Measurements from ENCODE around the gene IDH3A. TPM values are rescaled to one million over a fixed set of nuclear protein-coding genes. Genes with fewer than 3 reads are reported as not detected.

The IDH3A gene
- total RNA-seq, 1 experiment from 2014 or later, result 67.8 TPM

GRCh38 chr15:78155355-78155939 lies 6.3 kb downstream of the IDH3A start:
- Histone ChIP-seq H3K36me3 (ENCODE audit: low read depth) (peaks cover 10% of the 10 kb centered on the region; the same call in 1 of the 2 replicates), H3K4me2 (no peak overlapping the region), H3K27ac (no peak overlapping the region), H3K27me3 (ENCODE audit: insufficient read depth, low read depth) (no peaks in the 10 kb centered on the region), H3K9me2 (ENCODE audit: insufficient read depth) (no peaks in the 10 kb centered on the region), H3K4me3 (no peak overlapping the region), H3K79me2 (ENCODE audit: low read depth) (peaks cover 20% of the 10 kb centered on the region), H3F3A (ENCODE audit: insufficient read depth, low read depth) (peaks cover 5% of the 10 kb centered on the region; the same call in 1 of the 2 replicates), H3K9me3 (ENCODE audit: insufficient read depth, low read depth) (no peaks in the 10 kb centered on the region), H4K20me1 (ENCODE audit: insufficient read depth) (0 out of 2 replicates have a peak, but pooled peaks cover 5% of the 10 kb centered on the region), H3K4me1 (replicated peaks; ENCODE audit: insufficient read depth) (peaks cover 18% of the 10 kb centered on the region), H2AFZ (no peak overlapping the region)
- no TSS peak for BruUV-seq (replicated peaks)
- intact Hi-C loops (cut with micrococcal nuclease; ENCODE audit: unreplicated experiment), result no loop called here
- no peak for TF ChIP-seq EZH2 (IDR thresholded peaks at IDR 0.05; ENCODE audit: low read depth)
- TF ChIP-seq CTCF (conservative IDR thresholded peaks at IDR 0.05), result no peak
- no peak for DNase-seq
- ChIA-PET CTCF (interaction anchor here (0.6 kb wide), 1 partner anchor 41 kb away, joined by 8 read pairs; no protein-coding TSS in a partner anchor), POLR2A (ENCODE audit: unreplicated experiment) (interaction anchor here (0.5 kb wide), 1 partner anchor 56 kb away, joined by 9 read pairs; no protein-coding TSS in a partner anchor)

GRCh38 chr15:78156653-78157052 lies 7.5 kb downstream of the IDH3A start:
- no peaks in the 10 kb centered on the region for H3K27me3 ChIP-seq (ENCODE audit: insufficient read depth, low read depth)
- BruUV-seq (replicated peaks), result no TSS peak
- H3K79me2 ChIP-seq (ENCODE audit: low read depth), result peaks cover 8% of the 10 kb centered on the region
- intact Hi-C loops (cut with micrococcal nuclease; ENCODE audit: unreplicated experiment), result no loop called here
- no peak overlapping the region for H3K4me3 ChIP-seq
- H4K20me1 ChIP-seq (ENCODE audit: insufficient read depth), result 0 out of 2 replicates have a peak, but pooled peaks cover 5% of the 10 kb centered on the region
- peaks cover 13% of the 10 kb centered on the region for H3K4me1 ChIP-seq (replicated peaks; ENCODE audit: insufficient read depth)
- TF ChIP-seq EZH2 (IDR thresholded peaks at IDR 0.05; ENCODE audit: low read depth) (no peak), CTCF (conservative IDR thresholded peaks at IDR 0.05) (no peak)
- peak overlapping the region; percentile 0; the same call in 1 of the 2 replicates for H3K4me2 ChIP-seq
- DNase-seq, result peak in 1 of 2 experiments; percentile 52
- ChIA-PET POLR2A (ENCODE audit: unreplicated experiment) (interaction anchor here (0.5 to 0.6 kb wide), 2 partner anchors 39 to 1086 kb away, joined by 4 to 5 read pairs; partner anchors contain the start of gene TSPAN3), CTCF (no interaction called here)
- no peaks in the 10 kb centered on the region for H3K9me2 ChIP-seq (ENCODE audit: insufficient read depth)
- H3K27ac ChIP-seq, result peak overlapping the region; percentile 22; the same call in 1 of the 2 replicates
- H2AFZ ChIP-seq, result no peak overlapping the region
- no peaks in the 10 kb centered on the region for H3K9me3 ChIP-seq (ENCODE audit: insufficient read depth, low read depth)
- H3F3A ChIP-seq (ENCODE audit: insufficient read depth, low read depth), result 0 out of 2 replicates have a peak, but pooled peaks cover 4% of the 10 kb centered on the region
- peaks cover 10% of the 10 kb centered on the region; the same call in 1 of the 2 replicates for H3K36me3 ChIP-seq (ENCODE audit: low read depth)

- TF ChIP-seq CTCF (conservative IDR thresholded peaks at IDR 0.05), result no peak
- TF ChIP-seq EZH2 (IDR thresholded peaks at IDR 0.05; ENCODE audit: low read depth), result no peak
- Histone ChIP-seq H3K27ac (peak overlapping the region; percentile 14; the same call in 1 of the 2 replicates), H3K4me1 (replicated peaks; ENCODE audit: insufficient read depth) (peaks cover 13% of the 10 kb centered on the region), H2AFZ (no peak overlapping the region), H3F3A (ENCODE audit: insufficient read depth, low read depth) (0 out of 2 replicates have a peak, but pooled peaks cover 4% of the 10 kb centered on the region), H3K27me3 (ENCODE audit: insufficient read depth, low read depth) (no peaks in the 10 kb centered on the region), H4K20me1 (ENCODE audit: insufficient read depth) (0 out of 2 replicates have a peak, but pooled peaks cover 5% of the 10 kb centered on the region), H3K36me3 (ENCODE audit: low read depth) (peaks cover 10% of the 10 kb centered on the region; the same call in 1 of the 2 replicates), H3K4me3 (no peak overlapping the region), H3K79me2 (ENCODE audit: low read depth) (peaks cover 6% of the 10 kb centered on the region), H3K9me2 (ENCODE audit: insufficient read depth) (no peaks in the 10 kb centered on the region), H3K9me3 (ENCODE audit: insufficient read depth, low read depth) (no peaks in the 10 kb centered on the region), H3K4me2 (no peak overlapping the region)
- no TSS peak for BruUV-seq (replicated peaks)
- POLR2A ChIA-PET (ENCODE audit: unreplicated experiment), result interaction anchor here (0.5 to 0.6 kb wide), 2 partner anchors 38 to 1086 kb away, joined by 4 to 5 read pairs; partner anchors contain the start of gene TSPAN3
- no peak for DNase-seq
- intact Hi-C loops (cut with micrococcal nuclease; ENCODE audit: unreplicated experiment), result no loop called here
- CTCF ChIA-PET, result no interaction called here
Observed at GRCh38 chr15:78157203-78157602, 8.0 kb downstream of the IDH3A start.
